ENCODE results near the gene PYURF. TPM values are rescaled to one million over a fixed set of nuclear protein-coding genes. Genes with fewer than 3 reads are reported as not detected.
A peak's percentile ranks its signal among the peaks of the same experiment; 100 is the strongest.

PYURF gene, protein sequence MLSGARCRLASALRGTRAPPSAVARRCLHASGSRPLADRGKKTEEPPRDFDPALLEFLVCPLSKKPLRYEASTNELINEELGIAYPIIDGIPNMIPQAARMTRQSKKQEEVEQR
- 50.5 and 65.7 TPM in 2 replicates for polyA plus RNA-seq (2011; rRNA removed)
- polyA minus RNA-seq (2011; rRNA and poly(A)+ RNA removed) = 6.1 and 9.4 TPM in 2 replicates

DNA sequence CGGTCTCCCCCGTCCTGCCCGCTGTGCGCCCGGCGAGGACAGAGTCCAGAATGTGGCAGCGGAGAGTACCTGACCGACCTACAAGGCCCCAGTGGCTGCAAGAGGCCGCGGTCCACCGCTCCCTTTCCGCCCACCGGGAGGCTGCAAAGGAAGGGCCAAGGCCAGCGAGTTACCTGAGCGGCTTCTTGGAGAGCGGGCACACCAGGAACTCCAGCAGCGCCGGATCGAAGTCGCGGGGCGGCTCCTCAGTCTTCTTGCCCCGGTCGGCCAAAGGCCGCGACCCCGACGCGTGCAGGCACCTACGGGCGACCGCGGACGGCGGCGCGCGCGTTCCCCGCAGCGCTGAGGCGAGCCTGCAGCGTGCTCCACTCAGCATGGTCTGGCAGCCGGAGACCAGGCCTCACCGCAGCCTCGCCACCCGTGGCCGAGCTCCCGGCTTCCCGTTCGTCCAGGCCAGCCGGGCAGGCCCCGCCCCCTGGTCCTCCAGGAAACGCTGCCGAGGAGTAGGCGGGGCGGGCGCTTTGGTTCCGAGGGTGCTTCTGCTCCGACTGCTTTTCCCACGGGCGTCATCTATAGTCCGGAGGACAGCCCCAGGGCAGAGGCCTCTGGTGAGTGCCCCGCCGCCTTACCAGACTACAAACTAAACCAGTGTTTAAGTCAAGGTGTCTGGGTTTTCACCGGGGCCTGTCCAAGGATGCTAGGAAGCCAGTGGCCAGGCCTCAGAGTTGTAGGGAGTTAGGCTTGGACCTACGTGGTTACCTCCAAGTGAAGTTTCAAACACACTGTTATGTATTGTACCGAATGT lies at the start of gene PYURF:
TSS of gene PYURF (minus strand) at position 452 of the 805 bp plus-strand sequence. CDS start at position 376, 76 bp downstream.
- ChIA-PET CTCF (interaction anchor here (0.7 to 2.4 kb wide), 4 partner anchors 136 to 500 kb away, joined by 3 to 12 read pairs (median 4); no protein-coding TSS in a partner anchor), POLR2A (interaction anchor here (0.6 to 1.5 kb wide), 4 partner anchors 150 to 239 kb away, joined by 3 to 4 read pairs (median 3); partner anchors contain the start of gene PPM1K)
- DNase-seq (ENCODE audit: low read depth, low spot score) = peak; percentile 73
- Histone ChIP-seq H3K27ac (ENCODE audit: low read depth, low read length) (peak within 1 kb of the TSS; percentile 66), H3K4me3 (ENCODE audit: low read depth, low read length) (peak within 1 kb of the TSS; percentile 92), H3K9me3 (ENCODE audit: control insufficient read depth, insufficient read depth, low read length) (peaks cover 3% of the 10 kb centered on the region; the same call in 1 of the 2 replicates), H3K27me3 (ENCODE audit: control insufficient read depth, insufficient read depth, low read length) (no peaks in the 10 kb centered on the region)
- no peak for TF ChIP-seq CTCF (IDR thresholded peaks at IDR 0.05; ENCODE audit: low read depth, low read length)

GRCh38 chr4:88570001-88570400 lies 46.4 kb upstream of the PYURF start:
- no peaks in the 10 kb centered on the region for H3K9me3 ChIP-seq (ENCODE audit: control insufficient read depth, insufficient read depth, low read length)
- ChIA-PET POLR2A (no interaction called here), CTCF (no interaction called here)
- no peak overlapping the region for H3K27ac ChIP-seq (ENCODE audit: low read depth, low read length)
- no peak for DNase-seq (ENCODE audit: low read depth, low spot score)
- TF ChIP-seq CTCF (IDR thresholded peaks at IDR 0.05; ENCODE audit: low read depth, low read length) = no peak
- H3K4me3 ChIP-seq (ENCODE audit: low read depth, low read length) = no peak overlapping the region
- H3K27me3 ChIP-seq (ENCODE audit: control insufficient read depth, insufficient read depth, low read length) = no peaks in the 10 kb centered on the region

GRCh38 chr4:88567591-88567990 lies 44.0 kb upstream of the PYURF start:
- Histone ChIP-seq H3K9me3 (ENCODE audit: control insufficient read depth, insufficient read depth, low read length) (no peaks in the 10 kb centered on the region), H3K27me3 (ENCODE audit: control insufficient read depth, insufficient read depth, low read length) (no peaks in the 10 kb centered on the region), H3K27ac (ENCODE audit: low read depth, low read length) (no peak overlapping the region), H3K4me3 (ENCODE audit: low read depth, low read length) (no peak overlapping the region)
- ChIA-PET CTCF (interaction anchor here (1.4 kb wide), 1 partner anchor 28 kb away, joined by 7 read pairs; no protein-coding TSS in a partner anchor), POLR2A (no interaction called here)
- DNase-seq (ENCODE audit: low read depth, low spot score) = no peak
- no peak for TF ChIP-seq CTCF (IDR thresholded peaks at IDR 0.05; ENCODE audit: low read depth, low read length)

- Histone ChIP-seq H3K4me3 (ENCODE audit: low read depth, low read length) (no peak overlapping the region), H3K27me3 (ENCODE audit: control insufficient read depth, insufficient read depth, low read length) (no peaks in the 10 kb centered on the region), H3K27ac (ENCODE audit: low read depth, low read length) (no peak overlapping the region), H3K9me3 (ENCODE audit: control insufficient read depth, insufficient read depth, low read length) (no peaks in the 10 kb centered on the region)
- TF ChIP-seq CTCF (IDR thresholded peaks at IDR 0.05; ENCODE audit: low read depth, low read length) = no peak
- POLR2A ChIA-PET = no interaction called here
- no peak for DNase-seq (ENCODE audit: low read depth, low spot score)
- CTCF ChIA-PET = interaction anchor here (0.6 kb wide), 1 partner anchor 583 kb away, joined by 3 read pairs; no protein-coding TSS in a partner anchor
These were observed 26.2 kb upstream of the PYURF start for GRCh38 chr4:88549815-88550214.
